GM12878 (cell line): ENCODE results near the gene DPM2. TPM values are rescaled to one million over a fixed set of nuclear protein-coding genes. Genes with fewer than 3 reads are reported as not detected.

ENCODE experiments used
- DPF2 ChIP-seq: fragments of 450-650 bp; IDR thresholded peaks from 2 replicates; pipeline ENCODE4 v1.6.1; 2017; ENCODE audit warnings: mild to moderate bottlenecking
- EGR1 ChIP-seq, 2 experiments: IDR thresholded peaks; 1 replicate in 1 of 2; 2 replicates in 1 of 2; pipeline ENCODE4 v1.6.1; 2011 to 2012; ENCODE audit warnings: low read depth in 2 of 2, low read length in 2 of 2, borderline replicate concordance in 1 of 2, mild to moderate bottlenecking in 1 of 2, moderate library complexity in 1 of 2
- HDGF ChIP-seq: fragments of 450-650 bp; IDR thresholded peaks from 2 replicates; pipeline ENCODE4 v1.6.1; 2016; ENCODE audit warnings: antibody characterized with exemption
- JUND ChIP-seq: IDR thresholded peaks from 2 replicates; pipeline ENCODE4 v1.6.1; 2012; ENCODE audit warnings: low read depth, mild to moderate bottlenecking, low read length, improper control_type of control experiment, moderate library complexity
- KDM1A ChIP-seq: fragments of 200-600 bp; sonication (generic); IDR thresholded peaks from 2 replicates; pipeline ENCODE4 v1.6.1; 2016; ENCODE audit warnings: borderline replicate concordance
- MEF2A ChIP-seq: IDR thresholded peaks from 2 replicates; pipeline ENCODE4 v1.6.1; 2011; ENCODE audit warnings: low read depth, mild to moderate bottlenecking, low read length, moderate library complexity; ENCODE audit not compliant: insufficient read depth
- MXI1 ChIP-seq: fragments of 150-350 bp; IDR thresholded peaks from 2 replicates; pipeline ENCODE4 v1.6.1; 2011; ENCODE audit warnings: low read depth, mild to moderate bottlenecking, inconsistent platforms, low read length, improper control_type of control experiment
- NR2C1 ChIP-seq: fragments of 450-650 bp; IDR thresholded peaks from 2 replicates; pipeline ENCODE4 v1.6.1; 2017; ENCODE audit warnings: antibody characterized with exemption, mild to moderate bottlenecking, moderate library complexity
- POLR2A ChIP-seq: IDR thresholded peaks from 2 replicates; pipeline ENCODE4 v1.6.1; 2011; ENCODE audit warnings: low read depth, mild to moderate bottlenecking, low read length
- POLR2AphosphoS2 ChIP-seq: IDR thresholded peaks from 2 replicates; pipeline ENCODE4 v1.6.1; 2011; ENCODE audit warnings: low read depth, mild to moderate bottlenecking, low read length, improper control_type of control experiment, moderate library complexity
- SMARCA5 ChIP-seq: fragments of 450-650 bp; IDR thresholded peaks from 2 replicates; pipeline ENCODE4 v1.6.1; 2017; ENCODE audit warnings: mild to moderate bottlenecking
- TAF1 ChIP-seq: IDR thresholded peaks from 2 replicates; pipeline ENCODE4 v1.6.1; 2011; ENCODE audit warnings: mild to moderate bottlenecking, low read depth, low read length, borderline replicate concordance
- TBL1XR1 ChIP-seq: IDR thresholded peaks from 2 replicates; pipeline ENCODE4 v1.6.1; 2012; ENCODE audit warnings: low read depth, low read length, improper control_type of control experiment
- YY1 ChIP-seq: IDR thresholded peaks from 2 replicates; pipeline ENCODE4 v1.6.1; 2011; ENCODE audit warnings: low read depth, mild to moderate bottlenecking, low read length
- ZNF217 ChIP-seq: fragments of 450-650 bp; IDR thresholded peaks from 2 replicates; pipeline ENCODE4 v1.6.1; 2017; ENCODE audit warnings: antibody characterized with exemption, mild to moderate bottlenecking
- polyA plus RNA-seq, 11 experiments: library from polyadenylated mRNA; depleted of rRNA in 4 of 11; unstranded in 6 of 11; stranded (reverse) in 5 of 11; fragments of >200 nt; fragmentation: Nextera tagmentation in 4 of 11; fragmentation: Illumina TruSeq in 1 of 11; extraction: Ambion mirVana in 4 of 11; extraction: Trizol in 1 of 11; gene quantifications; 1 replicate in 1 of 11; 2 replicates in 10 of 11; pipeline versions ENCODE4 v1.2.1 to v1.2.3, GENCODE V29; 2011 to 2016; ENCODE audit warnings: inconsistent platforms in 2 of 11, missing spikeins in 2 of 11, low read depth in 1 of 11
- total RNA-seq, 4 experiments: library from RNA; depleted of rRNA in 3 of 4; stranded (reverse); fragments of >200 nt in 3 of 4; fragmentation: Illumina TruSeq in 1 of 4; extraction: Trizol in 1 of 4; gene quantifications; 2 replicates each; pipeline versions ENCODE4 v1.2.1 to v1.2.3, GENCODE V29; 2013 to 2021
- TF ChIP-seq, protein P1 (sequence below): fragments of 450-650 bp; IDR thresholded peaks from 2 replicates; pipeline ENCODE4 v1.6.1; 2017; ENCODE audit warnings: mild to moderate bottlenecking, moderate library complexity
- TF ChIP-seq, protein P2 (sequence below): IDR thresholded peaks from 2 replicates; pipeline ENCODE4 v1.6.1; 2011; ENCODE audit warnings: borderline replicate concordance, low read depth, mild to moderate bottlenecking, moderate library complexity, low read length; ENCODE audit not compliant: insufficient read depth, poor library complexity, severe bottlenecking

The DPM2 gene
- total and polyA plus RNA-seq, 10 of the 15 experiments (the other 5 are each of a cell fraction or from before 2014, with no cell fraction given) = 22.7 to 77.9 (median 44.7) TPM

DNA sequence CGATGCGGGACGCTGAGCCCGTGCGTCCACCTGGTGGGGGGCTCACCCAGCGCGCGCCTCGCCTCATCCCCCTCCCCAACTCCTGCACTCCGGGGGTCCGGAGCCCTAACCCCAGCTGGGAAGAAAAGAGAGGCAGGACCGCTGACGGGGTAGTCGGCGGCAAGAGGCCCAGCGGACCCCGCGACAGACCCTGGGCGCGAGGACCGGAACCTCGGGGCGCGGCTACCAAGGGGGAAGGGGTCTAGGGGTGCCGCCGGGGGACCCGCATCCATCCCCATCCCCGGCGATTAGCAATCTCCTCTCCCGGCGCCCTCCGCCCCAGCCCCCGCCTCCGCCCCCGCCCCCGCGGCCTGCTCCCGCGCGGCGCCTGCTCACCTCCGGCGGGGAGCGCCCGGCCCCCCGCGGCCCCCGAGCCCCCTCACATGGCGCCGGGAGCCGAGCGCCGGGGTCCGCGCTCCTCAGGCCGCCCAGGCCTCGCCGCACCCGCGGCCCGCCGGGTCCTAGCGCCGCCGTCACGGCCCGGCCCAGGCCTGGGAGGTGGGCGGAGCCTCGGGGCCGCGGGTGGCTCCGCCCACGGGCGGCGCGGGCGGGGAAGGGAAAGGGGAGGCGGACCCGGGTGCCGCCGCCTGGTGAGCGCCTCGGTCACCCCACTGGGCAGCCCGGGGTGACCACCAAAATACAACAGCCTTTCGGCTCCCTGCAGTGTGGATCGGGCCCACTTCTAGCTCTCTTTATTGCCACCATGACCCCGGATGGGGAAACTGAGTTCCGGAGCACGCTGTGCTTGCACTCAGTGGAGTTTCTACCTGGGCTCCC is 38.3 kb downstream of the DPM2 start, which contains the start of gene ST6GALNAC6 (continued):
- TF ChIP-seq POLR2AphosphoS2 = peak; percentile 56; the same call in 1 of the 2 replicates
- TF ChIP-seq POLR2A = peak; percentile 55; the same call in 1 of the 2 replicates
- TF ChIP-seq YY1 = peak; percentile 26; the same call in 1 of the 2 replicates
- 0 out of 2 replicates have a peak, but pooled peaks have one; percentile 19 for TF ChIP-seq ZNF217
- TF ChIP-seq EGR1 (IDR thresholded peaks at IDR 0.05; ENCODE audit: borderline replicate concordance in 1 of 2, low read depth in 2 of 2, low read length in 2 of 2) = peak in 1 of 2 experiments; percentile 92; a peak in 2 of 3 replicates
- TF ChIP-seq TAF1 = 0 out of 2 replicates have a peak, but pooled peaks have one; percentile 42
- TF ChIP-seq TBL1XR1 = no peak
- TF ChIP-seq DPF2 = 0 out of 2 replicates have a peak, but pooled peaks have one; percentile 42
- no peak for TF ChIP-seq KDM1A
- TF ChIP-seq, protein P1, sequence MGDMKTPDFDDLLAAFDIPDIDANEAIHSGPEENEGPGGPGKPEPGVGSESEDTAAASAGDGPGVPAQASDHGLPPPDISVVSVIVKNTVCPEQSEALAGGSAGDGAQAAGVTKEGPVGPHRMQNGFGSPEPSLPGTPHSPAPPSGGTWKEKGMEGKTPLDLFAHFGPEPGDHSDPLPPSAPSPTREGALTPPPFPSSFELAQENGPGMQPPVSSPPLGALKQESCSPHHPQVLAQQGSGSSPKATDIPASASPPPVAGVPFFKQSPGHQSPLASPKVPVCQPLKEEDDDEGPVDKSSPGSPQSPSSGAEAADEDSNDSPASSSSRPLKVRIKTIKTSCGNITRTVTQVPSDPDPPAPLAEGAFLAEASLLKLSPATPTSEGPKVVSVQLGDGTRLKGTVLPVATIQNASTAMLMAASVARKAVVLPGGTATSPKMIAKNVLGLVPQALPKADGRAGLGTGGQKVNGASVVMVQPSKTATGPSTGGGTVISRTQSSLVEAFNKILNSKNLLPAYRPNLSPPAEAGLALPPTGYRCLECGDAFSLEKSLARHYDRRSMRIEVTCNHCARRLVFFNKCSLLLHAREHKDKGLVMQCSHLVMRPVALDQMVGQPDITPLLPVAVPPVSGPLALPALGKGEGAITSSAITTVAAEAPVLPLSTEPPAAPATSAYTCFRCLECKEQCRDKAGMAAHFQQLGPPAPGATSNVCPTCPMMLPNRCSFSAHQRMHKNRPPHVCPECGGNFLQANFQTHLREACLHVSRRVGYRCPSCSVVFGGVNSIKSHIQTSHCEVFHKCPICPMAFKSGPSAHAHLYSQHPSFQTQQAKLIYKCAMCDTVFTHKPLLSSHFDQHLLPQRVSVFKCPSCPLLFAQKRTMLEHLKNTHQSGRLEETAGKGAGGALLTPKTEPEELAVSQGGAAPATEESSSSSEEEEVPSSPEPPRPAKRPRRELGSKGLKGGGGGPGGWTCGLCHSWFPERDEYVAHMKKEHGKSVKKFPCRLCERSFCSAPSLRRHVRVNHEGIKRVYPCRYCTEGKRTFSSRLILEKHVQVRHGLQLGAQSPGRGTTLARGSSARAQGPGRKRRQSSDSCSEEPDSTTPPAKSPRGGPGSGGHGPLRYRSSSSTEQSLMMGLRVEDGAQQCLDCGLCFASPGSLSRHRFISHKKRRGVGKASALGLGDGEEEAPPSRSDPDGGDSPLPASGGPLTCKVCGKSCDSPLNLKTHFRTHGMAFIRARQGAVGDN = peak; percentile 26; the same call in 1 of the 2 replicates
- peak; percentile 73; the same call in 1 of the 2 replicates for TF ChIP-seq SMARCA5
- 0 out of 2 replicates have a peak, but pooled peaks have one; percentile 29 for TF ChIP-seq MEF2A
- TF ChIP-seq NR2C1 = peak; percentile 76
- no peak for TF ChIP-seq JUND
- 0 out of 2 replicates have a peak, but pooled peaks have one; percentile 15 for TF ChIP-seq MXI1
- TF ChIP-seq, protein P2, sequence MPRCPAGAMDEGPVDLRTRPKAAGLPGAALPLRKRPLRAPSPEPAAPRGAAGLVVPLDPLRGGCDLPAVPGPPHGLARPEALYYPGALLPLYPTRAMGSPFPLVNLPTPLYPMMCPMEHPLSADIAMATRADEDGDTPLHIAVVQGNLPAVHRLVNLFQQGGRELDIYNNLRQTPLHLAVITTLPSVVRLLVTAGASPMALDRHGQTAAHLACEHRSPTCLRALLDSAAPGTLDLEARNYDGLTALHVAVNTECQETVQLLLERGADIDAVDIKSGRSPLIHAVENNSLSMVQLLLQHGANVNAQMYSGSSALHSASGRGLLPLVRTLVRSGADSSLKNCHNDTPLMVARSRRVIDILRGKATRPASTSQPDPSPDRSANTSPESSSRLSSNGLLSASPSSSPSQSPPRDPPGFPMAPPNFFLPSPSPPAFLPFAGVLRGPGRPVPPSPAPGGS = peak; percentile 39
- TF ChIP-seq HDGF = 0 out of 2 replicates have a peak, but pooled peaks have one; percentile 7
- TF ChIP-seq, all 136 proteins: peak for 29
